Stimulated activated CD8-positive, alpha-beta memory T cell treated with anti-CD3 and anti-CD28 coated beads, Interleukin-7, amount 100 ng/mL, for 48 hours (primary cell): ENCODE data around the gene TXNDC17.
A peak's percentile ranks its signal among the peaks of the same experiment; 100 is the strongest.
"Not testable (repeated sequence)": the region's sequence is repeated elsewhere in the genome, so short reads cannot be mapped to it uniquely, and the experiment has no call there.

Experiments
- DNase-seq, 2 donors: peaks; one replicate each; pipeline ENCODE4 v3.0.0-alpha.2; 2020; ENCODE audit warnings: low read depth in 1 of 2; ENCODE audit errors: extremely low read depth in 1 of 2

TXNDC17 gene

GRCh38 chr17:6640536-6641246, at the start of gene TXNDC17, which contains the start of gene KIAA0753:
Gene TXNDC17 (plus strand): TSS chr17:6641060. CDS start chr17:6641083, 23 bp downstream.
Gene KIAA0753 (minus strand): TSS chr17:6640711. CDS start chr17:6635103, 5,608 bp downstream.
- DNase-seq = peak; percentile 92 to 93

GRCh38 chr17:6591599-6592158, 49.2 kb upstream of the TXNDC17 start:
- no peak for DNase-seq

GRCh38 chr17:6592173-6592572, 48.7 kb upstream of the TXNDC17 start:
- DNase-seq = no peak

- DNase-seq = not testable (repeated sequence)
Measured at GRCh38 chr17:6593371-6593770, 47.5 kb upstream of the TXNDC17 start.

GRCh38 chr17:6596081-6596480, 44.8 kb upstream of the TXNDC17 start:
- no peak for DNase-seq

- no peak for DNase-seq
Measured at GRCh38 chr17:6596511-6596910, 44.3 kb upstream of the TXNDC17 start.

GRCh38 chr17:6596941-6597340, 43.9 kb upstream of the TXNDC17 start:
- DNase-seq = no peak

GRCh38 chr17:6597727-6598126, 43.1 kb upstream of the TXNDC17 start:
- DNase-seq = no peak

GRCh38 chr17:6599364-6599763, 41.5 kb upstream of the TXNDC17 start:
- DNase-seq = no peak

GRCh38 chr17:6602141-6602540, 38.7 kb upstream of the TXNDC17 start:
- DNase-seq = no peak

GRCh38 chr17:6603744-6604325, 37.0 kb upstream of the TXNDC17 start:
- DNase-seq = no peak

GRCh38 chr17:6605142-6605541, 35.7 kb upstream of the TXNDC17 start:
- no peak for DNase-seq

GRCh38 chr17:6608321-6608720, 32.5 kb upstream of the TXNDC17 start:
- no peak for DNase-seq

GRCh38 chr17:6610011-6610410, 30.8 kb upstream of the TXNDC17 start:
- DNase-seq = no peak

GRCh38 chr17:6611231-6611630, 29.6 kb upstream of the TXNDC17 start:
- DNase-seq = no peak

- no peak for DNase-seq
Measured at GRCh38 chr17:6623941-6624340, 16.9 kb upstream of the TXNDC17 start.

GRCh38 chr17:6626616-6627015, 14.2 kb upstream of the TXNDC17 start:
- no peak for DNase-seq

GRCh38 chr17:6627019-6627418, 13.8 kb upstream of the TXNDC17 start:
- DNase-seq = no peak

- no peak for DNase-seq
Measured at GRCh38 chr17:6630390-6630789, 10.5 kb upstream of the TXNDC17 start.

GRCh38 chr17:6632530-6632929, 8.3 kb upstream of the TXNDC17 start:
- no peak for DNase-seq

- no peak for DNase-seq
Measured at GRCh38 chr17:6633263-6633662, 7.6 kb upstream of the TXNDC17 start.

- no peak for DNase-seq
Measured at GRCh38 chr17:6636105-6636504, 4.8 kb upstream of the TXNDC17 start.
